HG02840 (cell line): ENCODE results near the gene PTMS.

Source experiments
- ATAC-seq: cut with Tn5 transposase; IDR thresholded peaks from one replicate; pipeline ENCODE4 v1.9.1; 2021; ENCODE audit warnings: mild to moderate bottlenecking, moderate library complexity, moderate number of reproducible peaks; ENCODE audit not compliant: unreplicated experiment, low FRiP score

The PTMS gene

GRCh38 chr12:6819106-6820030 lies 53.2 kb downstream of the PTMS start:
- ATAC-seq: no peak

GRCh38 chr12:6820166-6820565 lies 54.0 kb downstream of the PTMS start:
- ATAC-seq: no peak
